ENCODE measurements around the gene USP10.
"Not testable (repeated sequence)": the region's sequence is repeated elsewhere in the genome, so short reads cannot be mapped to it uniquely, and the experiment has no call there.

The USP10 gene

DNA sequence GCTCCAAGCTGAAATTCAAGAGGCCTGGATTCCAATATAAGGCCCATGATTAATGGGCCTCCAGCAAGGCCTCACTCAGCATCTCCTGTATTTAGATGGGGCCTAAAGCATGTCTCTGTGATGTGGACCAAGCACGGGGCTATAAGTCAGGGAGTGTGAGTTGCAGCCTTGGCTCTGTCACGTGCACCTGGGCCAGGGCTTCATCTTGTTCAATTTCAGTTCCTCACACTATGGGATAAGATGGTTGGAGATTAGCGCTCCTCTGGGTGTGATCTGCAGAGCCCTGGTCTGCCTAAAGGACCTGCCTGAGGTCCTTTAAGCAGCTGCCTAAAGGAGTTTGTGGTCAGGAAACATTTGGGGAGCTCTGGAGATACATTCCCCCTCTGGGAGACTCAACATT lies 26.2 kb upstream of the USP10 start:
- DNase-seq = no peak

DNA sequence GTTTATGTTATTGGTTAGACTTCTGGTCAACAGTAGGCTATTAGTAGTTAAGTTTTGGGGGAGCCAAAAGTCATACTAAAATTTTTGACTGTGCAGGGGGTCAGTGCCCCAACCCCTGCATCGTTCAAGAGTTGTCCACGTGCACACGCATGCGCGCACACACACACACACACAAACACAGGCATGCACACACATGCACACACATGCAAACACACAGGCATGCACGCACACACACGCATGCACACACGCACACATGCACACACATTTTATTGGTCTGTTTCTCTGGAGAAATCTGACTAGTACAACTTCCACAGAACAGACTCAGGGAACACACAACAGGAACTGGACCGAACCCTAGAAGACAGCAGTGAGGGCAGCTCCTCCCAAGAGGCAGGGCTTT lies 24.4 kb upstream of the USP10 start:
- no peak for DNase-seq

DNA sequence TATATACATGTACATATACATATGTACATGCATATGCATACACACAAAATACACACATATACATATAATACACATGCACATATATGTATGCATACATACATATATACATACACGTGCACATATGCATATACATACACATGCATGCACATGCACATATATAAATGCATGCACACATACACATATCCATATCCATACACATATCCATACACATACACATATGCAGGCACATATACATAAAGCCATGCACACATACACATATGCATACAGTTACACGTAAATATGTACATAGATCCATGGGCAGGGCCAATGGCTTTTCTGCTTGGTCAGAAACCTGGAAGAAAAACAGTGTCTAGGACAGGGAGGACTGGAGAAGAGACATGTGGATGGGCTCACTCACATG lies 23.9 kb upstream of the USP10 start:
- no peak for DNase-seq

DNA sequence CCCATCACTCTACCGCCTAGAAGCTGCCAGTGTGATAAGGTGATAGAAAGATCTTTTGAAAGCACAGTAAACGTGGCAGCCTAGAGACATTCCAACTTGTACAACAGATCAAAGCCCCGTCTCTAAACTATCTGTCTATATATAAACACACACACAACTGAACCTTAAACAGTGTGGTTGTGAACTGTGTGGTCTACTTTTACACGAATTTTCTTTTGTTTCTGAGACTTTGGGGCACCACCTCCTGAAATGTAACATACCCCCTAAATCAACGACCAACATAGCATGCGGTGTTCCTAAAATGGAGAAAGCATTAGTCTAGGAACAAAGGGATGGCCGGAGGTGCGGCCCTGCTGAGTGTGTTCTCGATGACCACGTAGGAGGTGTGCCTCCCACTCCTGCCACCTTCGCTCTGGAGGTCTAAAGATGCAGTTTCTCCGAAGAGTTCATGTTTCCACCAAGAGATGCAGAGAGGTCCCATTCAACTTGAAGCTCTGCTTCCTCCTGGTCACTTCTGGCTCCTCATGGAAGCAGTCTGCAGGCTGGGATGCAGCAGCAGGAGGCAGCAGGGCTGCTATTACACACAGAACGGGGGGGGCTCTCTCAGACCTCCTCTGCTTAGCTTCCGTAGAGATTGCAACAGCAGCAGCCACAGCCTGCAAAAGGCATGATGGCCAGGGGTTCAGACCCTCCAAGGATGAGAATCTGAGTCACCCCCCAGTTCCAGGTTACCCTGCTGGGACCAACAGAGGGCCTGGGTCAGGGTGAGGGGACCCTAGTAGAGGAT lies 22.6 kb upstream of the USP10 start:
- no peak for DNase-seq

DNA sequence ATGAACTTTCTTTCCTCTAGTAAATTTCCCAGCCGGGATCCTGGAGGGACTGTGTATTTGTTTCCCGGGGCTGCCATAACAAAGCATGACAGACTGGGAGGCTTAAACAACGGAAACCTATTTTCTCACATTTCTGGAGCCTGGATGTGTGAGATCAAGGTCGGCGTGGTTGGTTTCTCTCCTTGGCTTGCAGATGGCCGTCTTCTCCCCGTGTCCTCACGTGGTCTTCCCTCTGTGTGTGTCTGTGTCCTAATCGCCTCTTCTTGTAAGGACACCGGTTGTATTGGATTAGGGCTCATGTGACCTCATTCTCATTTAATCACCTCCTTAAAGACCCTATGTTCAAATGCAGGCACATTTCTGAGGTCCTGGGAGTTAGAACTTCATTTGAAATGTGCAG lies 22.0 kb upstream of the USP10 start:
- DNase-seq = no peak

DNA sequence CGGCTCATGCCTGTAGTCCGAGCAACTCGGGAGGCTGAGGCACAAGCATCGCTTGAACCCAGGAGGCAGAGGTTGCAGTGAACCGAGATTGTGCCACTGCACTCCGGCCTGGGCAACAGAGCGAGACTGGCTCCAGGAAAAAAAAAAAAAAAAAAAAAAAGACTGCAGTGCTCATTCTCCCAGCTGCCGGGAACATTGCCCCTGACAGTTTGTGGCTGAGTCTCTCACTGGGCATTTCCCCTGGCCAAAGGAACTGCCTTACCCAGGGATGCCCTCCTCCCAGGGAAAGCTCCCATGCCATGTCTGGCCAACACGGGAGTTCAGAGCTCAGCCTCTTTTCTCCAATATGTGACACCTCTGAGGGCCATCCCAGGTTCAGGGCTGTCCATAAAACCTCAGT lies 21.3 kb upstream of the USP10 start:
- no peak for DNase-seq

DNA sequence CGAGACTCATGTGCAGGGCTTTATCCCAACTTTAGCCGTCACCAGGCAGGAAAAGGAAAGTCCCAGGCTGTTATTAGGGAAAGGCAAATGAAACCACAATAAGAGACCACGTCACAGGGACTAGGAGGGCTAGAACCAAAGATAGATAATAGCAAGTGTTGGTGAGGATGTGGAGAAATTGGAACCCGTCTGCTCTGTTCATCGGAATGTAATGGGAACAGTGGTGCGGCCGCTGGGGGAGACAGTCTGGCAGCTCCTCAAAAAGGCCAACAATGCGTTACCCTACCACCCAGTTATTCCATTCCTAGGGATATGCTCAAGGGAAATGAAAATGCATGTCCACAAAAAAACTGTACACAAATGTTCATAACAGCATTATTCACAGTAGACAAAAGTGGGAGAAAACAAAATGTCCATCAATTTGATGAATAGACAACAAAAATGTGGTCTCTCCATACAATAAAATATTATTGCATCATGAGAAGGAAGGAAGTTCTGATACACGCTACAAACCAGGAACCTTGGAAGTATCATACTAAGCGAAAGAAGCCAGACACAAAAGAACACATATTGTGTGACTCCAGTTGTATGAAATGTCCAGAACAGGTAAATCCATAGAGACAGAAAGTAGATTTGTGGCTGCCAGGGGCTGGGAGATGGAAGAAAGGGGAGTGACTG lies 19.5 kb upstream of the USP10 start:
- DNase-seq = no peak

DNA sequence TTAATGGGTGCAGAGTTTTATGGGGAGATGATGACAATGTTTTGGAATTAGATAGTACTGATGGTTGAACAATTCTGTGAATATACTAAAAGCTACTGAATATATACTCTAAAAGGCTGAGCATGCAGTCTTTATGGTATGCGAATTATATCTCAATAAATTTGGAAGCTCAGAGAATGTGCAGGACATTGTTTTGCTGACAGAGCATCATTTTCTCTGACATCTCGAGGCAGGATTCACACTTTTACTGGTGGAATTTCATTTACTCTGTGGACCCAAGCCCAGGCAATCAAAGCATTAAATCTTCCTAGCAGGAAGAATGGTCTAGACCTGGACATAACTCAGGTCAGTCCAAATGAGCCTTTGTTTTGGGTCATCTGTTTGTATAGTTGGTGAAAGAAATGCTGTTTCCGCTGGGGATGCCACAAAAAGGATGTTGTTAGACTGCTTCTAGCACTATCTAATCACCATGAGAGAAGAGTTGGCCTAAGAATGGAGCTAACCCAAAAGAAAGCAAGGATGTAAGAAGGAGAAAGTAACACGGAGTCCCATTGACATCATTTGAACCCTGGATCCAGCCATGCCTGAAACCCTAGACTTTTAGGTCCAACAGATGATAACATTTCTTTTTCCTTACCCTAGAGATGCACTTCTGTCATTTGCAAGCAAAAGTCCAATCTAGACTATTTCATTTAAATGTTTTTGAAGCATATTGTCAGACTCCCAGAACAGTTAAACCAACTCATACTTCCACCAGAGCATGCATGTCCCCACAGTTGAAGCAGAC lies 18.8 kb upstream of the USP10 start:
- DNase-seq = no peak

DNA sequence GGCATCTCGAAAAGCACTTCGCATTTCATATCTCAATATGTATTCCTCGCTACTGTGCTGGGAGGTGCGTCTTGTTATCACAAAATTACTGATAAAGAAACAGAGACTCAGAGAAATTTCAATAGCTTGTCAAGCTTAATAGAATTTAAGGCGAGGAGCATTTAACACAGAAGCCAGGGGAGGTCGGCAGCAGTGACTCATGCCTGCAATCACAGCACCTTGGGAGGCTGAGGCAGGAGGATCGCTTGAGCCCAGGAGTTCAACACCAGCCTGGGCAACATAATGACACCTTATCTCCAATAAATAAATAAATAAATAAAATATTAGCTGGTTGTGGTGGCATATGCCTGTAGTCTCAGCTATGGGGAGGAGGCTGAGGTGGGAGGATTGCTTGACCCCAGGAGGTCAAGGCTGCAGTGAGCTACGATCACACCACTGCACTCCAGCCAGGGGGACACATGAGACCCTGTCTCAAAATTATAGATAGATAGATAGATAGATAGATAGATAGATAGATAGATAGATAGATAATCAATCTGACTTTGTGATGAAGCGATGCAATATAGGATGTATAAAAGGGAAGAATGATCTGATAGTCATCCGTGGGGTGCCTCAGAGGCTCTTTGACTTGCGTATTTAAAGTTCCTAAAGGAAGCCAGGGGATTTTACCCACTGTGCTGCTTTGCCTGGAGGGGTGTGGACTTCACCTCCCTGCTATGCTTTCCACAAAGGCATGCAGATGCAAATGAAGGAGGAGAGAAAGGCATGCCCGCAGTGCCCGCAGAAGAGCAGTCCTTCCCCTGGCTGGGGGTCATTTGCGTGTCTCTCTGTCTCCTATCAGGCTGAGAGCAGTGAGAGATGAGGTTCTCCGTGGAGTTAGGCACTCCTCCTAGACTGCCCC lies 15.9 kb upstream of the USP10 start:
- DNase-seq = no peak

DNA sequence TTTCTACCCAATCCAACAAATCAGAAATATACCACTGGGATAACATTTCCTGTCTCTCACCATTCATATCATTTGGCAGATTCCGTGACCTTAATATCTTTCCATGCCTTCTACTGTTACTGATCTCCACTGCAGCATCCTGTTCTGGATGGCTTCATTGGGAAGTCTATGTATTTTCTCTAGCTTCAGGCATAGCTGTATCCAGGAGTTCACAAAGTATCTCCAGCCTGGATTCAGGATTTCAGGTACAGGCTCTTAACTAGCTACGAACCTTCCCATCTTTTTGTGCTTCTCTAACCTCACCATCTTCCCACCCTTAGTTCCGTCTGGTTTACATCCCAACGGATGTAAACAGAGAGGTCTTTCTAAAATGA lies 15.2 kb upstream of the USP10 start:
- DNase-seq = no peak

DNA sequence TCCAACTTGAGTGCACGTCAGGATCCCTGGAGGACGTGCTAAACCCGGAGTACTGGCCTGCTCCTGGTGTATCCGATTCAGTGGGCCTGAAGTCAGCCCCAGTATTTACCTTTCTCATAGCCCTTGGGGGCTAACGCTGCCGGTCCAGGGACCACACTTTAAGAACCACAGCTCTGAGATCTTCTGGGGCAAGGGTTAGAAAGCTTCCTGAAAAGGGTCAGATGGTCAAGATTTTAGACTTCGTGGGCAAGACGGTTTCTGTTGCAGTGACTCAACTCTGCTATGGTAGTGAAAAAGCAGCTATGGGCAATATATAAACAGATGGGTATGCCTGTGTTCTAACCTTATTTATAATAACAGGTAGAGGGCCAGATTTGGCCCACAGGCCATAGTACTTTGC lies 14.6 kb upstream of the USP10 start:
- no peak for DNase-seq

DNA sequence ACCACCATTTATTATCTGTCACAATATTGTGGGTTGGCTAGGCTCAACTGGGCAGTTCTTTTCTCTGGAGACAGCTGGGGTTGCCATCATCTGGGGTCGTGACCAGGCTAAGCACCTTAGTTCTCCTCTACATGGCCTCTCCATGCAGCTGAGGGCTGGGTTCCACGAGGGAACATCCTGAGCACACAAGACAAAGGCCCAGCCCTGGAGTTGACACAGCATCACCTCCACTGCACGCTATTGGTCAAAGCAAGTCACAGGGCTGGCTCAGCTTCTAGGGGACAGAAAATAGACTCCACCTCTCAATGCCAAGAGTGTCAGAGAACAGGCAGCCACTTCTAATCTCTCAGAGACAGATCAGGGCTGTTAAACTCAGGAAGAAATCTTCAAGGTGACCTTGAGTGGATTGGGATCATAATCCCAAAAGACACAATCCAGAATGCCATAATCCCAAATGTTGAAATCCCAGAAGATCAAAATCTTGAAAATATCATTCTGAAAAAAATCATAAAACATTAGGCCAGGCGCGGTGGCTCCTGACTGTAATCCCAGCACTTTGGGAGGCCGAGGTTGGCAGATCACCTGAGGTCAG lies 13.0 kb upstream of the USP10 start:
- no peak for DNase-seq

DNA sequence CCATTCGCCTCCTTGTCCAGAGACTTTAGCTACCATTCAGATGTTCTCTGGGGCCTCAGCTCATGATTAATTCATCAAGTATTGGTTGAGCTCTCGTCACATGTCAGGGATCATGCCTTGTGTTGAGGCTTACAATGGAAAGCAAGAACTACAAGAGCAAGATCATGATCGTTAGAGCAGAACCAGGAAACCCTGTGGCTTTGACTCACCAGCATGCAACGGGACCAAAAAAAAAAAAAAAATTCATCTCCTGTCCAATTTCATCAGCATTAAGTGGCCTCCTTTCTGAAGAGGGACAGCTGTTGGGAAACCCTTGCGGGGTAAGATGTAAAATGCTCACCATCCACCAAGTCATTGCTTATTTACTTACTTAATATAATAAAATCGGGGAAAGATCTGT lies 12.1 kb upstream of the USP10 start:
- no peak for DNase-seq

DNA sequence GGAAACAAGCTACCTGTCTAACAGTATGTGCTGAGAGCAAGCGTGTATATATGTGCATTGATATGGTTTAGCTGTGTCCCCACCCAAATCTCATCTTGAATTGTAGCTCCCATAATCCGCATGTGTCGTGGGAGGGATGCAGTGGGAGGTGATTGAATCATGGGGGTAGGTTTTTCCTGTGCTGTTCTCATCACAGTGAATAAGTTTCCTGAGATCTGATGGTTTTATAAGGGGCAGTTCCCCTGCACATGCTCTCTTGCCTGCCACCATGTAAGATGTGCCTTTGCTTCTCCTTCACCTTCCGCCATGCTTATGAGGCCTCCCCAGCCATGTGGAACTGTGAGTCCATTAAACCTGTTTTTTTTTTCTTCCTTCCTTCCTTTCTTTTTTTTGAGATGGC lies 11.6 kb upstream of the USP10 start:
- not testable (repeated sequence) for DNase-seq

DNA sequence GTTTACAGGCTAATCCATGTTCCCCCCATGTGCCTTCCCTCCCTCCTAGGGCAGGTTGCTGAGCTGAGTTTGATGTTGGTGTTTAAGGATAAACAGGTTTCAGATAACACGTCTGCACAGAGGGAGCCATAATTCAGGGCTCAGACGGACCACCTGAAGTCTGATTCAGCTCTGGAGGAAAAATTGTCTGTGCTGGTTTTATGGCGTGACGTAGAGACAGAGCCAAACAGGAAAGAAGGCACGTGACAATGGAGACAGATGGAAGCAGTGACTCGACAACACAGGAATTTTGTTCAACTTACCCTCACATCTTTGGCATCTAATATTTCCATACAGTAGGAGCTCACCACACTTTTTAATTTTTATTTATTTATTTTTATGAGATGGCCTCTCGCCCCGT lies 10.7 kb upstream of the USP10 start:
- DNase-seq = no peak

DNA sequence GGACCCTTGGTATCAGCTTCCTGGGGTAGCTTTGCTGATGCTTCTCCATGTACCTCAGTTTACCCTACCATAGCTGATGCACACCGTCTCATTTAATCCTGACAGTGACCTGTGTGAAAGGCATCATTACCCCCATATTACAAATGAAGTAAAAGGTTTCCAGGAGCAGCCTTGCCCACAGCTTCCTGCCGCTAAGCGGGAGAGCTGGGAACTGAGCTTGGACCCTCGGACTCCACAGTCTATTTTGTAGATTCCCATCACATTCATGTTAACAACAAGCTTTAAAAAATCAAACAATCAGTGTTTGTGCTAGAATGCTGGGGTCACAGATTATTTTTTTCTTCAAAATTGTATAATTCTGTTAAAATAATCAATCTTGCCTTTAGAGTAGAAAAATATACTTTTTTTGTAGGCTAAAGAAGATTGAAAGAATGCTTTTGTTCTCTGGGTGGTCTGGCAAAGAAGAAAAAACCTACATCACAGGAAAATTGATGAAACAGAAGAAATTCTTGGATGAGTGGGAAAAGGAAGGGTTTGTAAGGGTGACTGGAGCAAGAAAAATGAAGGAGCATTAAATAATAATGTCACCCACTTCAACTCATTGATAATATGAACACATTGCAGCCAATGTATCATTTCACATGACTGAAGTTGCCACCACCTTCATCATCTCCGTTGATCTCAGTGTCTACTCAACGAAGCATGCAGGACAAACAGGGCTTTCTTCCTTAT lies 9.5 kb upstream of the USP10 start:
- no peak for DNase-seq

DNA sequence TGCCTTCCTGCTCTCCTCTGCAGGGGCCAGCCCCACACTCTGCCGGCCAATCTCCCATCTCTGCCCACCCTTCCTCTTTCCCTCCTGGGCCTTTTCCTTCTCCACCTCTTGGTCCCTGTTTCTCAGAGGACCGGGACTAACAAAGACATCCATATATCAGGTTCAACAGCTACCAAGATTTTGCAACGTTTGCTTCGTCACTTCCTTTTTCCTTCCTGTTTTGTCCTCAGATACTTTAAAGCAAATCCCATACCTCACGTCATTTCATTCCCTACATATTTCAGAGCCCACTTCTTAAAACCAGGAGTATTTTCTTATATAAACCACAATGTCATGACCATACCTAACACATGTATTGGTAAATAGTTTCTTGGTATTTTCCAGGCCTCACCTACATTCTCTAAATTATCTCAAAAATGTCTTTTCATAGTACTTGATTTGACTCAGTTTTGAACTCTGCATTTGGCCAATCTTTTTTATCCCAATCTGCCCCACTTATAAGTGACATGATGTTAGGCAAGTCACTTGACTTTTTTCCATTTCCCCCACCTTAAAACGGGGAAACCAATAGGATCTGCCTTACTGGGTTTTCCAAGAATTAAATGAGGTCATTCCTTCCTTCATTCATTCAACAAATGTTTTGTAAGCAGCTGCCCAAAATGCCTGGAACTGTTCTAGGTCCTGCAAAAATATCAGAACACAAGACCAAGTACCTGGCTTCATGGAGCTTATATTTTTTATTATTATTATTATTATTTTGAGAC lies 7.2 kb upstream of the USP10 start:
- no peak for DNase-seq

DNA sequence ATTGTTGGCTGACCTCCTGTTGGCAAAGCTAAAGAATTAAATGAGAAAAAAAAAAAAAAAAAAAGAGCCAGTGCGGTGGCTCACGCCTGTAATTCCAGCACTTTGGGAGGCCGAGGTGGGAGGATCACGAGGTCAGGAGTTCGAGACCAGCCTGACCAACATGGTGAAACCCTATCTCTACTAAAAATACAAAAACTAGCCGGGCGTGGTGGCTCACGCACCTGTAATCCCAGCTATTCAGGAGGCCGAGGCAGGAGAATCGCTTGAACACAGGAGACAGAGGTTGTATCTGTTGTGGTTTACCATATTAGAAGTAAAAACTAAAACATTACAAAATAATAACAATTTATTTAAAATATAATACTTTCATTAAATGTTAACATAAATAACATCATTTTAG lies 5.9 kb upstream of the USP10 start:
- DNase-seq = not testable (repeated sequence)

DNA sequence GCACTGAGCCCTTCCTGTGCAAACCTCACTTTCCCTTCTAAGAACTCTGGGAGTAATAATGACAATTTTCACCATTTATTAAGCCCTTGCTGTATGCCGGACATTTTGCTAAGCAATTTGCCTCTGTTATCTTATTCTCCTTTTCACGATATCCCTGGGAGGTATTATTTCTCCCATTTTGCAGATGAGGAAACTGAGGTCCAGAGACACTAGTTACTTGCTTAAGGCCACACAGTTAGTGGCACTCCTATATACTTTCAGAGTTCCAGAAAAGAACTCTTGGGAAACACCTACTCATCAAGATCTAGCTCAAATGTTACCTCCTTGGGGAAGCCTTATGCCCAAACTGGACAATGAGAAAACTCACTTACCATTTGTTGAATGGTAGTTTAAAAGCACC lies 4.8 kb upstream of the USP10 start:
- DNase-seq = no peak

DNA sequence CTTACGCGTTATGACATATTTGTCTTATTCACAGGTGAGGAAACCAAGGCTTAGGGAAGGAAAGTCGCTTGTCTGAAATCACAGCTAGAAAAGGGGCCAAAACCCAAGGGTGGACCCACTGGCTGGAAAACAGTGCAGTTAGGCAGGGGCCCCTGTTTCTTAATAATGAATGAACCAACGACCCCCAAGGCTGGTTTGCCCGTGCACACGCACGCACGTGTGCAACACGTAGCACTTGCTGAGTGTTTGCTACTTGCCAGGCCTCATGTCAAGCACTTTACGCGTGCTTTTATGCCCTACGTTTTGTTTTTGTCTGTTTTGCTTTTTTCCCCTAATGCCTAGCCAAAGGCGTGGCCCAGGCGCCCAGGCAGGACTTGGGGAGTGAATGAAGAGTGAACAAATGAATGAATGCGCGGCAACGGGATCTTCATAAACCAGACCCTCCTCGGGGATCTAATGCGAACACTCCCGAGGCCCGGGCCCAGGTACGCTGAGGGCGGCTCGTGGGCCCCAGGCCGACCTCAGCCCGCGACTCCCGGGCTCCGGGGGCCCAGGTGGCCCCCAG lies 571 bp upstream of the USP10 start:
- DNase-seq = no peak
